Neural crest cell (in vitro differentiated cells): ENCODE results near the gene TRPM2. TPM values are rescaled to one million over a fixed set of nuclear protein-coding genes. Genes with fewer than 3 reads are reported as not detected.
"Not testable (repeated sequence)": the region's sequence is repeated elsewhere in the genome, so short reads cannot be mapped to it uniquely, and the experiment has no call there.

ENCODE experiments used
- DNase-seq: peaks from one replicate; pipeline ENCODE4 v3.0.0; 2021; ENCODE audit warnings: low read depth, mixed read lengths, low spot score
- H3K27ac Mint-ChIP-seq: one replicate; pipeline ENCODE4 v1.8.0; 2021; ENCODE audit warnings: mild to moderate bottlenecking, mixed read lengths; ENCODE audit not compliant: unreplicated experiment
- H3K27me3 Mint-ChIP-seq: 2 replicates; pipeline ENCODE4 v1.8.0; 2021; ENCODE audit warnings: low read depth, mild to moderate bottlenecking, mixed read lengths
- H3K36me3 Mint-ChIP-seq: 2 replicates; pipeline ENCODE4 v1.8.0; 2021; ENCODE audit warnings: low read depth, mild to moderate bottlenecking, mixed read lengths
- H3K4me1 Mint-ChIP-seq: 2 replicates; pipeline ENCODE4 v1.8.0; 2021; ENCODE audit warnings: mixed read lengths
- H3K4me3 Mint-ChIP-seq: one replicate; pipeline ENCODE4 v1.8.0; 2021; ENCODE audit warnings: mild to moderate bottlenecking, mixed read lengths
- H3K9me3 Mint-ChIP-seq: 2 replicates; pipeline ENCODE4 v1.8.0; 2021; ENCODE audit warnings: mixed read lengths
- total RNA-seq: library from RNA; stranded (reverse); gene quantifications from 2 replicates; pipeline ENCODE4 v1.2.1, GENCODE V29; 2021
- TF ChIP-seq, protein P1 (sequence below): fragments of 200-600 bp; sonication (generic); conservative IDR thresholded peaks from 2 replicates; pipeline ENCODE4 v1.5.0; 2021; ENCODE audit warnings: antibody characterized with exemption, mild to moderate bottlenecking

TRPM2 gene
- total RNA-seq, 1 donor from 2014 or later: not detected

DNA sequence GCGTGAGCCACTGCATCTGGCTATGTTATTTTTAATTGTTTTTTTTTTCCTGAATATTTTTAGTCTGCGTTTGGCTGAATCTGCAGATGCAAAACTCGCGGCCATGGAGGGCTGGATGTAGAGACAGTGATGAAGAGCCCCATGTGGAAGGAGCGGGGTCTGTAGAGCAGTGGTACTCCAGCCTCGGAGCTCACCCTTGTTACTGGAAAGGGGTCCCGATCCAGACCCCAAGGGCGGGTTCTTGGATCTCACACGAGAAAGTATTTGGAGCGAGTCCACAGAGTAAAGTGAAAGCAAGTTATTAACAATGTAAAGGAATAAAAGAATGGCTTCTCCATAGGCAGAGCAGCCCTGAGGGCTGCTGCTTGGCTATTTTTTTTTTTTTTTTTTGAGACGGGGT lies 2.7 kb downstream of the TRPM2 start:
- peaks cover 2% of the 10 kb centered on the region for H3K9me3 Mint-ChIP-seq

DNA sequence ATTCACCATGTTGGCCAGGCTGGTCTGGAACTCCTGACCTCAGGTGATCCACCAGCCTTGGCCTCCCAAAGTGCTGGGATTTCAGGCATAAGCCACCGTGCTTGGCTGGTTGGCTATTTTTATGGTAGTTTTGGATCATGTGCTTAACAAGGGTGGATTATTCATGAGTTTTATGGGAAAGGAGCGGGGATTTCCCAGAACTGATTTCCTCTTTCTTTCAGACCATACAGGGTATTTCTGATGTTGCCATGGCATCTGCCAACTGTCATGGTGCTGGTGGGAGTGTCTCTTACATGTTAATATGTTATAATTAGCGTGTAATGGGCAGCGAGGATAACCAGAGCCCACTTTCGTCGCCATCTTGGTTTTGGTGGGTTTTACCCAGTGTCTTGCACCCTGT lies 3.2 kb downstream of the TRPM2 start:
- H3K4me3 Mint-ChIP-seq: no peak overlapping the region
- H3K27me3 Mint-ChIP-seq: no peaks in the 10 kb centered on the region
- peaks cover 5% of the 10 kb centered on the region for H3K4me1 Mint-ChIP-seq
- H3K9me3 Mint-ChIP-seq: peaks cover 2% of the 10 kb centered on the region
- TF ChIP-seq, protein P1, sequence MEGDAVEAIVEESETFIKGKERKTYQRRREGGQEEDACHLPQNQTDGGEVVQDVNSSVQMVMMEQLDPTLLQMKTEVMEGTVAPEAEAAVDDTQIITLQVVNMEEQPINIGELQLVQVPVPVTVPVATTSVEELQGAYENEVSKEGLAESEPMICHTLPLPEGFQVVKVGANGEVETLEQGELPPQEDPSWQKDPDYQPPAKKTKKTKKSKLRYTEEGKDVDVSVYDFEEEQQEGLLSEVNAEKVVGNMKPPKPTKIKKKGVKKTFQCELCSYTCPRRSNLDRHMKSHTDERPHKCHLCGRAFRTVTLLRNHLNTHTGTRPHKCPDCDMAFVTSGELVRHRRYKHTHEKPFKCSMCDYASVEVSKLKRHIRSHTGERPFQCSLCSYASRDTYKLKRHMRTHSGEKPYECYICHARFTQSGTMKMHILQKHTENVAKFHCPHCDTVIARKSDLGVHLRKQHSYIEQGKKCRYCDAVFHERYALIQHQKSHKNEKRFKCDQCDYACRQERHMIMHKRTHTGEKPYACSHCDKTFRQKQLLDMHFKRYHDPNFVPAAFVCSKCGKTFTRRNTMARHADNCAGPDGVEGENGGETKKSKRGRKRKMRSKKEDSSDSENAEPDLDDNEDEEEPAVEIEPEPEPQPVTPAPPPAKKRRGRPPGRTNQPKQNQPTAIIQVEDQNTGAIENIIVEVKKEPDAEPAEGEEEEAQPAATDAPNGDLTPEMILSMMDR: no peak
- H3K36me3 Mint-ChIP-seq: no peaks in the 10 kb centered on the region
- DNase-seq: no peak
- H3K27ac Mint-ChIP-seq: no peak overlapping the region

More for the DNA sequence above, 2.7 kb downstream of the TRPM2 start:
- no peaks in the 10 kb centered on the region for H3K27me3 Mint-ChIP-seq
- DNase-seq: no peak
- TF ChIP-seq, protein P1: no peak
- H3K4me1 Mint-ChIP-seq: peaks cover 5% of the 10 kb centered on the region
- no peaks in the 10 kb centered on the region for H3K36me3 Mint-ChIP-seq
- H3K4me3 Mint-ChIP-seq: no peak overlapping the region
- H3K27ac Mint-ChIP-seq: no peak overlapping the region

DNA sequence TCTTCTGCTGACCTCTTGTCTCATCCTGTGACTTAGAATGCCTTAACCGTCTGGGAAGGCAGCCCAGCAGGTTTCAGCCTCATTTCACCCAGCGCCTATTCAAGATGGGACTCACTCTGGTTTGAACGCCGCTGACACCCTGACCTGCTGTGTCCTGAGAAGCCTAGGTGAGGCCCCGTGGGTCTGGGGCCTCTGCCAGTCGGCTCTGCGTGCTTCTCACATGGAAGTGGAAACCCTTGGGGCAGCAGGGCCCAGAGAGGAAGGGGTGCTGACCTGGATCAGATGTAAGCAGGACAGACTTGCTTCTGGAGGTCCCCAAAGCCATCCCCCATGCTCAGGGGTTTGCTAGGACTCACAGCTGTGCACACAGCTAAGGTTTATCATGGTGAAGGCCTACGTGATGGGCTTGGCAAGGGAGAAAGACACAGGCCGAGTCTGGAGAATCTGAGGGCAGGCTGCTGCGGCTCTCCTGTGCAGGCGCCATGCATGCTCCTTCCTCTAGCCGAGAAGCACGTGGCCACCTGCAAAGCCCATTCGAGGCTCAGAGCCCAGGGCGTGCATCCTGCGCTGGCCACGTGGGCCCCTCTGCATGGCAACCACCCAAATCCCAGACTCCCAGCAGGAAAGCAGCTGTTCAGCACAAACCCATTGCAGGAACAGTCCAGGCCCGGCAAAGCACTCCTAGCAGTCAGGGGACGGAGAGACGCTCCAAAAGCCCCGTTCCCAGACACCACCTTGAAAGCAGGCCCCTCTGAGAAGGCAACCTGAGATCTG lies 3.8 kb downstream of the TRPM2 start:
- DNase-seq: no peak
- H3K4me3 Mint-ChIP-seq: no peak overlapping the region
- no peaks in the 10 kb centered on the region for H3K27me3 Mint-ChIP-seq
- no peak overlapping the region for H3K27ac Mint-ChIP-seq
- peaks cover 2% of the 10 kb centered on the region for H3K9me3 Mint-ChIP-seq
- H3K36me3 Mint-ChIP-seq: no peaks in the 10 kb centered on the region
- peaks cover 5% of the 10 kb centered on the region for H3K4me1 Mint-ChIP-seq
- TF ChIP-seq, protein P1: no peak

DNA sequence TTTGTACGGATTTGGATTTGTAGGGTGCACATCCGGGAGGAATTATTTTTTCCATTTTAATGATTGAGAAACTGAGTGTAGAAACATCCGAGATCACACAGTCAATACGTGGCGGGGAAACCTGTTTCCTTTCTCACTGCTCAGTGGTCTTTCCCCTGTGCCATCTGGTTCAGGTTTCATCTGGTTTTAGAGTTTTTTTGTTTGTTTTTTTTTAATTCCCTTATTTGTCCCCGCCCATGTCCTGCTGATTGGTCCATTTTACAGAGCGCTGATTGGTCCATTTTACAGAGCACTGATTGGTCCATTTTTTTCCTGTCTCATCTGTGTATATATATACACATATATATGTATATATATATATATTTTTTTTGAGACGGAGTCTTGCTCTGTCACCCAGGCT lies 6.0 kb downstream of the TRPM2 start:
- peaks cover 5% of the 10 kb centered on the region for H3K4me1 Mint-ChIP-seq
- H3K27ac Mint-ChIP-seq: no peak overlapping the region

DNA sequence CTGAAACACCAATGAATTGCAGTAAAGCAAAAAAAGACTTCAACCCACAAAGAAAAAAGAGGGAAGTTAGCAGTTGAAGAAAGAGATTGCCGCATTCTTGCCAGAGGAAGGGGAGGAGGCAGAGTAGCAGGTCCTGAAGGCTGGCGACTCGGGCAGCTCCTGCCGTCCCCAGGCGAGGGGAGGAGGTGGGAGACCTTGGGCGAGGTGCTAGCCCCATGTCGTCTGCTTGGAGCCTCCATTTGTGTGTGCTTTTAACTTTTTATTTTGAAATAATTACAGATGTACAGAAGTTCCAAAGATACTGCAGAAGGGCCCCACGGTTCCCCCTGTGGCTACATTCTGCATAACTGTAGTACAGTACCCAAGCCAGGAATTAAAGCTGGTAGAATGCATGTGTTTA lies 6.7 kb downstream of the TRPM2 start:
- Mint-ChIP-seq H3K4me3 (no peak overlapping the region), H3K4me1 (peaks cover 5% of the 10 kb centered on the region), H3K36me3 (no peaks in the 10 kb centered on the region), H3K27me3 (peaks cover 7% of the 10 kb centered on the region), H3K27ac (no peak overlapping the region), H3K9me3 (peaks cover 8% of the 10 kb centered on the region)
- no peak for DNase-seq
- TF ChIP-seq, protein P1: peak; percentile 23

More for the DNA sequence above, 6.0 kb downstream of the TRPM2 start:
- Mint-ChIP-seq H3K36me3 (no peaks in the 10 kb centered on the region), H3K9me3 (peaks cover 8% of the 10 kb centered on the region), H3K4me3 (no peak overlapping the region), H3K27me3 (peaks cover 7% of the 10 kb centered on the region)
- DNase-seq: no peak
- TF ChIP-seq, protein P1: no peak

DNA sequence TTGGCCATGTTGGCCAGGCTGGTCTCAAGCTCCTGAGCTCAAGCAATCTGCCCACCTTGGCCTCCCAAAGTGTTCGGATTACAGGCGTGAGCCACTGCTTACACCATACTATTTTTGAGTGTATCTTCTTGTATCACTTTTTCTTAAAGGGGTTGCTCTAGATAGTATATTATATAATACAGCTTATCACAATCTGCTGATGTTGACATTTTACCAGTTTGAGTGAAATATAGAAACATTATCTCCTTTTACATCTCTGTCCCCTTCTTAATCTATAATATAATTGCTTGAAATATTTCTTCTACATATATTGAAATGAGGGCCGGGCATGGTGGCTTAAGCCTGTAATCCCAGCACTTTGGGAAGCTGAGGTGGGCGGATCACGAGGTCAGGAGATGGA lies 8.5 kb downstream of the TRPM2 start:
- DNase-seq, H3K4me3 Mint-ChIP-seq, H3K27me3 Mint-ChIP-seq, H3K27ac Mint-ChIP-seq, H3K9me3 Mint-ChIP-seq, H3K4me1 Mint-ChIP-seq, H3K36me3 Mint-ChIP-seq: not testable (repeated sequence)
